Panc1 (cell line): ENCODE measurements around the gene SVOP. TPM values are rescaled to one million over a fixed set of nuclear protein-coding genes. Genes with fewer than 3 reads are reported as not detected.

Experiments used
- ATAC-seq: fragments of 200-7000 bp; cut with Tn5 transposase; 2 replicates; pipeline ENCODE4 v1.9.1; 2020; ENCODE audit warnings: mild to moderate bottlenecking, moderate library complexity
- BruUV-seq: library from RNA; stranded (reverse); fragments of 400-500 nt; replicated peaks from 2 replicates; lab custom pipeline; 2021; lab: Mats Ljungman, UMichigan
- CTCF ChIA-PET: fragments of 300-600 bp; sonication (Branson Sonifier 250); formaldehyde crosslinking; loops from one replicate; lab custom pipeline; 2022; ENCODE audit warnings: antibody characterized with exemption; lab: Charles Lee
- POLR2A ChIA-PET: fragments of 300-600 bp; sonication (Branson Sonifier 250); formaldehyde crosslinking; loops from one replicate; lab custom pipeline; 2022; ENCODE audit warnings: antibody characterized with exemption; lab: Charles Lee
- DNase-seq: peaks from one replicate; pipeline ENCODE4 v3.0.0-alpha.2; 2010; ENCODE audit warnings: low read depth, low spot score
- H3K27ac ChIP-seq: 2 replicates; pipeline ENCODE4 v1.5.1; 2011; ENCODE audit warnings: mild to moderate bottlenecking, low read length, inconsistent platforms
- H3K27me3 ChIP-seq: fragments of 200-500 bp; sonication (Bioruptor generic); 2 replicates; pipeline ENCODE4 v1.6.0; 2014; ENCODE audit warnings: low read length, inconsistent platforms; ENCODE audit not compliant: control insufficient read depth, insufficient read depth
- H3K36me3 ChIP-seq: fragments of 200-500 bp; sonication (Bioruptor generic); 2 replicates; pipeline ENCODE4 v1.5.1; 2014; ENCODE audit warnings: inconsistent platforms, mild to moderate bottlenecking, low read length, moderate library complexity; ENCODE audit not compliant: control insufficient read depth, insufficient read depth
- H3K4me1 ChIP-seq: 2 replicates; pipeline ENCODE4 v1.5.1; 2011; ENCODE audit warnings: inconsistent platforms, mild to moderate bottlenecking, low read length, moderate library complexity; ENCODE audit not compliant: control insufficient read depth, insufficient read depth
- H3K4me3 ChIP-seq, 2 experiments: 2 replicates each; pipeline ENCODE4 v1.5.1; 2011 to 2012; ENCODE audit warnings: low read depth in 2 of 2, low read length in 2 of 2, mild to moderate bottlenecking in 2 of 2, inconsistent platforms in 1 of 2, moderate library complexity in 1 of 2
- H3K9me3 ChIP-seq: fragments of 200-500 bp; sonication (Bioruptor generic); 2 replicates; pipeline ENCODE4 v1.5.1; 2014; ENCODE audit warnings: low read depth, mild to moderate bottlenecking, inconsistent platforms, low read length, moderate library complexity; ENCODE audit not compliant: control insufficient read depth, insufficient read depth
- CTCF ChIP-seq: fragments of 450-650 bp; IDR thresholded peaks from 2 replicates; pipeline ENCODE4 v1.5.1; 2017; ENCODE audit warnings: mild to moderate bottlenecking
- REST ChIP-seq, 2 experiments: IDR thresholded peaks; 2 replicates each; pipeline ENCODE4 v1.6.1; 2011 to 2012; ENCODE audit warnings: low read depth in 2 of 2, control low read depth in 1 of 2, low read length in 1 of 2, mild to moderate bottlenecking in 1 of 2, moderate library complexity in 1 of 2; ENCODE audit not compliant: insufficient read depth in 1 of 2
- SIN3A ChIP-seq: IDR thresholded peaks from 2 replicates; pipeline ENCODE4 v1.6.1; 2012; ENCODE audit warnings: low read depth, mild to moderate bottlenecking, low read length, moderate library complexity, borderline replicate concordance; ENCODE audit not compliant: insufficient read depth
- TCF7L2 ChIP-seq: IDR thresholded peaks from 2 replicates; pipeline ENCODE4 v1.6.1; 2011; ENCODE audit warnings: mild to moderate bottlenecking, low read depth, low read length, inconsistent platforms
- in situ Hi-C: cut with HindIII; loops from 2 replicates; pipeline ENCODE4 v1.10.0; 2016; ENCODE audit warnings: low sequenced_read_pairs, low pct_unique_long_range_greater_than_20kb
- intact Hi-C: fragments of 100-400 bp; cut with micrococcal nuclease; formaldehyde crosslinking; loops from one replicate; pipeline ENCODE4 v1.10.0; 2022; ENCODE audit not compliant: unreplicated experiment
- total RNA-seq: library from RNA; stranded (reverse); gene quantifications from one replicate; pipeline ENCODE4 v1.2.1, GENCODE V29; 2021; ENCODE audit not compliant: unreplicated experiment

The SVOP gene
- total RNA-seq, 1 experiment from 2014 or later, result not detected

GRCh38 chr12:108865169-108865568 lies 155.7 kb downstream of the SVOP start:
- ATAC-seq, result no peak
- no peak for DNase-seq
- intact Hi-C loops, result no loop called here
- H3K27me3 ChIP-seq, result no peaks in the 10 kb centered on the region
- TF ChIP-seq REST (IDR thresholded peaks at IDR 0.05; ENCODE audit: insufficient read depth in 1 of 2, low read depth in 2 of 2, low read length in 1 of 2), result no peak
- no peak overlapping the region for H3K4me3 ChIP-seq
- in situ Hi-C loops, result no loop called here
- H3K36me3 ChIP-seq, result no peaks in the 10 kb centered on the region
- BruUV-seq, result no TSS peak
- ChIA-PET POLR2A (no interaction called here), CTCF (no interaction called here)
- H3K27ac ChIP-seq, result no peak overlapping the region
- H3K9me3 ChIP-seq, result no peaks in the 10 kb centered on the region
- H3K4me1 ChIP-seq, result no peaks in the 10 kb centered on the region

GRCh38 chr12:108862588-108862959 lies 158.3 kb downstream of the SVOP start:
- no TSS peak for BruUV-seq
- POLR2A ChIA-PET, result interaction anchor here (0.6 kb wide), 2 partner anchors 23 to 283 kb away, joined by 5 to 7 read pairs; no protein-coding TSS in a partner anchor
- no peaks in the 10 kb centered on the region for H3K36me3 ChIP-seq
- ATAC-seq, result no peak
- no peak overlapping the region for H3K4me3 ChIP-seq
- TF ChIP-seq REST (IDR thresholded peaks at IDR 0.05; ENCODE audit: insufficient read depth in 1 of 2, low read depth in 2 of 2, low read length in 1 of 2), result no peak
- TF ChIP-seq TCF7L2, result no peak
- no peak for TF ChIP-seq SIN3A
- no peaks in the 10 kb centered on the region for H3K9me3 ChIP-seq
- in situ Hi-C loops, result no loop called here
- peaks cover 11% of the 10 kb centered on the region for H3K4me1 ChIP-seq
- H3K27ac ChIP-seq, result no peak overlapping the region
- DNase-seq, result no peak
- H3K27me3 ChIP-seq, result no peaks in the 10 kb centered on the region
- intact Hi-C loops, result no loop called here
- CTCF ChIA-PET, result no interaction called here

- Histone ChIP-seq H3K27me3 (no peaks in the 10 kb centered on the region), H3K9me3 (no peaks in the 10 kb centered on the region), H3K27ac (no peak overlapping the region), H3K36me3 (no peaks in the 10 kb centered on the region; the same call in 1 of the 2 replicates), H3K4me1 (peaks cover 11% of the 10 kb centered on the region), H3K4me3 (no peak overlapping the region)
- DNase-seq (no peak), ATAC-seq (no peak)
- CTCF ChIA-PET, result no interaction called here
- TF ChIP-seq TCF7L2 (no peak), CTCF (no peak), REST (IDR thresholded peaks at IDR 0.05; ENCODE audit: insufficient read depth in 1 of 2, low read depth in 2 of 2, low read length in 1 of 2) (no peak), SIN3A (no peak)
- no TSS peak for BruUV-seq
- intact Hi-C loops, result no loop called here
- in situ Hi-C loops, result no loop called here
- POLR2A ChIA-PET, result interaction anchor here (0.6 kb wide), 1 partner anchor 23 kb away, joined by 5 read pairs; no protein-coding TSS in a partner anchor
Measured at GRCh38 chr12:108861878-108862587, 158.8 kb downstream of the SVOP start.
